Heart right ventricle (tissue), 16 donors: ENCODE measurements around the gene RAB20. TPM values are rescaled to one million over a fixed set of nuclear protein-coding genes. Genes with fewer than 3 reads are reported as not detected.

Experiments used
- ATAC-seq, 8 donors: fragments of 200-7000 bp; cut with Tn5 transposase; one replicate each; pipeline ENCODE4 v1.9.1; 2020; ENCODE audit warnings: mild to moderate bottlenecking in 8 of 8, moderate library complexity in 8 of 8, moderate number of reproducible peaks in 1 of 8
- DNase-seq, 2 donors: peaks; one replicate each; pipeline ENCODE4 v3.0.0-alpha.2; 2020
- H3K27ac ChIP-seq, 10 donors: fragments of 200-600 bp; sonication (generic) in 2 of 10; one replicate each; pipeline versions ENCODE4 v1.5.0 to v1.8.0; 2020 to 2022; ENCODE audit warnings: mild to moderate bottlenecking in 3 of 10
- H3K27me3 ChIP-seq, 7 donors: fragments of 200-600 bp; one replicate each; pipeline ENCODE4 v1.8.0; 2021 to 2022; ENCODE audit warnings: mild to moderate bottlenecking in 2 of 7
- H3K36me3 ChIP-seq, 9 donors: fragments of 200-600 bp; sonication (generic) in 1 of 9; one replicate each; pipeline versions ENCODE4 v1.5.0 to v1.8.0; 2020 to 2022; ENCODE audit warnings: mild to moderate bottlenecking in 2 of 9
- H3K4me1 ChIP-seq, 9 donors: fragments of 200-600 bp; sonication (generic) in 1 of 9; one replicate each; pipeline versions ENCODE4 v1.5.0 to v1.8.0; 2020 to 2022; ENCODE audit warnings: mild to moderate bottlenecking in 4 of 9
- H3K4me3 ChIP-seq, 10 donors: fragments of 200-600 bp; sonication (generic) in 2 of 10; one replicate each; pipeline versions ENCODE4 v1.5.0 to v1.8.0; 2020 to 2022; ENCODE audit warnings: mild to moderate bottlenecking in 7 of 10, moderate library complexity in 2 of 10
- H3K9me3 ChIP-seq, 11 donors: fragments of 200-600 bp in 10 of 11; sonication (generic) in 2 of 11; one replicate each; pipeline versions ENCODE4 v1.5.0 to v1.8.0; 2013 to 2022; ENCODE audit warnings: mild to moderate bottlenecking in 2 of 11, control low read depth in 1 of 11, moderate library complexity in 1 of 11
- CTCF ChIP-seq, 9 donors: fragments of 200-600 bp; sonication (generic) in 2 of 9; IDR thresholded peaks; one replicate each; pipeline versions ENCODE4 v1.5.0 to v1.8.0; 2021 to 2022; ENCODE audit warnings: antibody characterized with exemption in 9 of 9, mild to moderate bottlenecking in 5 of 9, moderate library complexity in 1 of 9
- WGBS, 2 donors: extraction: QIAGEN DNeasy Blood & Tissue Kit; methylation state at CpG; one replicate each; pipeline ENCODE4 v1.1.7; 2013; ENCODE audit warnings: inconsistent platforms in 1 of 2; 5-methylcytosine and 5-hydroxymethylcytosine counted together
- intact Hi-C, 10 donors: fragments of 100-400 bp; cut with DNase I; formaldehyde crosslinking; loops; one replicate each; pipeline versions ENCODE4 v1.11.1 to v1.14.2; 2022
- polyA plus RNA-seq, 2 donors: library from polyadenylated mRNA; stranded (reverse); fragments of 200-250 nt; gene quantifications; one replicate each; pipeline ENCODE4 v1.2.3, GENCODE V29; 2013
- total RNA-seq, 10 donors: library from RNA; stranded (reverse); fragmentation: NEBNext Ultra II Directional in 3 of 10; extraction: Animal tissue kit (Norgen Biotek cat#: 25700) in 3 of 10; gene quantifications; one replicate each; pipeline versions ENCODE4 v1.2.1 to v1.2.4, GENCODE V29; 2021 to 2023
- donor health status: Arrhythmogenic right ventricular cardiomyopathy.
- donor health status: ischemic (EF 13 %, LVEDD 7.1; RV severe dilation, severe dysfunction).
- donor health status: healthy with polysubstance abuse.
- donor health status: DM: no; HTN: yes; CAD: no.
- donor health status: DM: no; HTN: no; CAD: no.
- donor health status: ischemic (EF 25% LVEDD 6.9; RV normal size, moderate dysfunction).
- donor health status: ischemic (EF 25% LVEDD 5.7; RV mildly dilated, moderate dysfunction).
- donor health status: healthy.
- donor health status: DM: yes; HTN: yes; CAD: no.
- donor health status: Ischemic cardiomyopathy.
- donor health status: ischemic (EF 35%, LVEDD 5.7; RV mildly dilated, moderate dysfunction).
- donor health status: nonischemic (EF 11% LVEDD 7.7; RV severe dilation, severe dysfunction).
- donor health status: DM: yes; HTN: yes; CAD: no.
- donor health status: PGD.
- donor health status: ischemic (EF 29% LVEDD 5.4; RV normal size, mild dysfunction).
- donor health status: nonischemic (EF 23%, LVEDD 6.1; RV moderate dilation, normal function).

Gene RAB20
- total and polyA plus RNA-seq, 12 donors = 5.4 to 40.8 (median 12.5) TPM

DNA sequence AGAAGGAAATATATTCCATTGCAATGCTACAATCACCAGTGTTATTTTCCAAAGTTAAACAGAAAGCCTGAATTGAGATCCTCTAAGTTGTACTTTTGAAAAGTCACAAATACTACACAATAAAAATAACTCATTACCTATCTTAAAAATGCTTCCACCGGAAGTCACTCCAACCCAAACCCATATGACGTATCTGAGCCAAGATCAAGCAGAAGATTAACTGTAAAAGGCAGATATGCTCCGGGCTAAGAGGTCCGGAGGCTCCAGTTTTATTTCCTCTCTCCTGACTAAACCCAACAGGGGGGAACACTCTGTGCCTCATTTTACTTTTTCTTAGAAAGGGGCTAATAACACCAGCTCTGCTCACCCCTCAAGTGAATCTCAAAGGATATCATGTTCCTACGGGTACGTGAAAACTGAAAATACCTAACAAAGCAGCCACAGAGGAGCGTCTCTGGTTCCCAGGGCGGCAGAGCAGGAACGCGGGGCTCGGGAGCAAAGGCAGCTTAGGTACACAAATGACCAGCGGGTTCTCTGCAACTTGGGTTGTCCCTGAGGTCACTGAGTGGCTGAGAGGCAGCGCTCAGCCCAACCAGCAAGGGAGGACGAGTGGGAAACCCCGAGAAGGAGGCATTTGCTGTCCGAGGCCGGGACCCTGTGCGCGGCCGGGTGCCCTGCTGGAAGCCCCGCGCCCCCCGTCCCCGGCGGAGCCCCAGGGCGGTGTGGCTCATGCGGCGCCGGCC lies 750 bp downstream of the RAB20 start:
- peak; percentile 34 to 65 (median 45) for ATAC-seq
- 2 to 3% methylated on average over 20 to 29 of the region's 29 CpGs for WGBS, 2 donors
- intact Hi-C loops = loop anchor here in 6 of 10 donors (2.0 to 10.0 kb wide), 9 partner anchors 14 to 336 kb away; partner anchors contain the start of gene NAXD (in 1 of the 6)
- Histone ChIP-seq H3K36me3 (peaks cover 0 to 15% (median 0%) of the 10 kb centered on the region in 9 donors), H3K4me3 (peak overlapping the region; percentile 63 to 97 (median 85)), H3K4me1 (peaks cover 3 to 65% (median 35%) of the 10 kb centered on the region in 9 donors), H3K27ac (peak overlapping the region; percentile 82 to 98 (median 95)), H3K27me3 (no peaks in the 10 kb centered on the region), H3K9me3 (peaks cover 0 to 8% (median 0%) of the 10 kb centered on the region in 11 donors)
- TF ChIP-seq CTCF (IDR thresholded peaks at IDR 0.05) = no peak
- peak; percentile 25 to 37 for DNase-seq

DNA sequence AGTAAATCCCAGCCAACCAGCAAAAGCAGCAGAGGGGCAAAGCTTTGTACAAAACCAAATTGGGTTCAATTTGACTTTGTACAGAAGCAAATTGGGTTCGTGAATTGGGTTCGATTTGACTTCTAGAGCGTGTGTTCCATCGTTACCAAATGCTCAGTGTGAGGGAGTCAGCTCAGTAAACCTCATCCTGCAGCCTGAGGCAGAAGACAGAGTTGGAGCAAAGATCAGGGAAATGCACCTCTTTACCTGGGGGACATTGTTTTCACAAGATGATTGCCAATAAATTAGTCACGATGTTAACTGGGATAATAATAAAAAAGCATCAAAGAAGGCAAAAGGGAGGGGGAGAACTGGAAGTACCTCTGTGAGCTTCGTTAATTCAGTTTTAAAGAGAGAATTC lies 1.5 kb downstream of the RAB20 start:
- 56 to 67% methylated on average over 6 of the region's 6 CpGs for WGBS, 2 donors
- no peak for TF ChIP-seq CTCF (IDR thresholded peaks at IDR 0.05)
- ATAC-seq (no peak), DNase-seq (no peak)
- Histone ChIP-seq H3K36me3 (peaks cover 0 to 19% (median 0%) of the 10 kb centered on the region in 9 donors), H3K4me3 (peak overlapping the region in 9 of 10 donors; percentile 63 to 97 (median 87)), H3K27ac (peak overlapping the region; percentile 82 to 98 (median 95)), H3K9me3 (peaks cover 0 to 8% (median 0%) of the 10 kb centered on the region in 11 donors), H3K27me3 (no peaks in the 10 kb centered on the region), H3K4me1 (peaks cover 3 to 69% (median 35%) of the 10 kb centered on the region in 9 donors)
- intact Hi-C loops = loop anchor here in 7 of 10 donors (2.0 to 10.0 kb wide), 9 partner anchors 13 to 335 kb away; partner anchors contain the start of gene NAXD (in 1 of the 7)

DNA sequence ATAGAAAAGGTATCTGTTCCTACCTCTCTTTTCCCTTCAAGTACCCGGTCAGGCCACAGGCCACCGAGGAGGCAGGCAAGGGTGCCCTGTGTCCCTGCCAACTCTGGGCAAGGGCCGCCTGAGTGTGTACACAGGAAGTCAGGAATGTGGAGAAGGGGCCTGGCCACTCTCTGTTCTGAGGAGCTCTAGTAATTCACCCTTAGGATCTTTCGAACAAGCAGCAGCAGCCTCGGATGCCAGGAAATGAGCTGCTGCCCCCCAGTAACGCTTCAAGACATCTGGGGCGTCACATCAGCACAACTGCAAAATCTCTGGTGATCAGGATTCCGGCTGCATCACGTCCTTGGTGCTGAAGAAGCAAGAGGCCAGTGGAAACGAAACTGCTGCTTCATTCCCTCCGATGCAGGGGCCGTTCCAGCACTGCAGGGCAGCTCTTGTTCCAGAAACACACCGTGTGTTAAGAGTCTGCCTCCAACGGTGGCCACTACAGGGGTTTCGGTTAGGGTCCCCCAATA lies 2.0 kb downstream of the RAB20 start:
- H3K27me3 ChIP-seq = no peaks in the 10 kb centered on the region
- peak overlapping the region; percentile 82 to 98 (median 95) for H3K27ac ChIP-seq
- intact Hi-C loops = loop anchor here in 1 of 10 donors (5.0 kb wide), 1 partner anchor 52 kb away; no protein-coding TSS in a partner anchor
- peaks cover 0 to 20% (median 0%) of the 10 kb centered on the region in 9 donors for H3K36me3 ChIP-seq
- DNase-seq (peak; percentile 37 to 59), ATAC-seq (peak in 6 of 8 donors; percentile 24 to 54 (median 37))
- peak overlapping the region in 9 of 10 donors; percentile 63 to 97 (median 87) for H3K4me3 ChIP-seq
- WGBS, 2 donors = 36 to 39% methylated on average over 15 of the region's 15 CpGs
- TF ChIP-seq CTCF (IDR thresholded peaks at IDR 0.05) = no peak
- peaks cover 0 to 8% (median 0%) of the 10 kb centered on the region in 11 donors for H3K9me3 ChIP-seq
- H3K4me1 ChIP-seq = peaks cover 3 to 69% (median 35%) of the 10 kb centered on the region in 9 donors

- Histone ChIP-seq H3K27ac (peak overlapping the region in 1 of 10 donors; percentile 13), H3K4me3 (no peak overlapping the region), H3K27me3 (no peaks in the 10 kb centered on the region), H3K4me1 (peaks cover 3 to 64% (median 30%) of the 10 kb centered on the region in 9 donors), H3K36me3 (peaks cover 0 to 29% (median 0%) of the 10 kb centered on the region in 9 donors), H3K9me3 (peaks cover 0 to 8% (median 0%) of the 10 kb centered on the region in 11 donors)
- ATAC-seq (no peak), DNase-seq (no peak)
- 92 to 94% methylated on average over 23 of the region's 23 CpGs for WGBS, 2 donors
- intact Hi-C loops = loop anchor here in 1 of 10 donors (5.0 kb wide), 1 partner anchor 50 kb away; no protein-coding TSS in a partner anchor
- no peak for TF ChIP-seq CTCF (IDR thresholded peaks at IDR 0.05)
Measured at GRCh38 chr13:110557610-110558305, 3.8 kb downstream of the RAB20 start.
